KOPT-K1 (cell line): Measurements from ENCODE around the gene MEN1.
A peak's percentile ranks its signal among the peaks of the same experiment; 100 is the strongest.

Source experiments
- H3K27ac ChIP-seq: fragments of 200-600 bp; sonication (generic); 2 replicates; pipeline ENCODE4 v1.5.1; 2016; ENCODE audit warnings: antibody characterized with exemption, mild to moderate bottlenecking, low read depth, low read length; ENCODE audit not compliant: poor library complexity, severe bottlenecking
- H3K36me3 ChIP-seq: fragments of 200-600 bp; sonication (generic); 2 replicates; pipeline ENCODE4 v1.5.1; 2017; ENCODE audit warnings: antibody characterized with exemption, mild to moderate bottlenecking, low read length, moderate library complexity; ENCODE audit not compliant: insufficient read depth
- H3K9me3 ChIP-seq: fragments of 200-600 bp; sonication (generic); 2 replicates; pipeline ENCODE4 v1.5.1; 2017; ENCODE audit warnings: antibody characterized with exemption, low read length, mild to moderate bottlenecking; ENCODE audit not compliant: insufficient read depth, poor library complexity, severe bottlenecking

The MEN1 gene

GRCh38 chr11:64803158-64803845, 7.0 kb downstream of the MEN1 start, which contains the start of gene MAP4K2:
TSS of gene MAP4K2 (minus strand) at chr11:64803214. CDS start at chr11:64803149, 65 bp downstream.
- Histone ChIP-seq H3K27ac (peak within 1 kb of the TSS; percentile 52), H3K36me3 (peaks cover 59% of the 10 kb centered on the region; the same call in 1 of the 2 replicates), H3K9me3 (no peaks in the 10 kb centered on the region)

DNA sequence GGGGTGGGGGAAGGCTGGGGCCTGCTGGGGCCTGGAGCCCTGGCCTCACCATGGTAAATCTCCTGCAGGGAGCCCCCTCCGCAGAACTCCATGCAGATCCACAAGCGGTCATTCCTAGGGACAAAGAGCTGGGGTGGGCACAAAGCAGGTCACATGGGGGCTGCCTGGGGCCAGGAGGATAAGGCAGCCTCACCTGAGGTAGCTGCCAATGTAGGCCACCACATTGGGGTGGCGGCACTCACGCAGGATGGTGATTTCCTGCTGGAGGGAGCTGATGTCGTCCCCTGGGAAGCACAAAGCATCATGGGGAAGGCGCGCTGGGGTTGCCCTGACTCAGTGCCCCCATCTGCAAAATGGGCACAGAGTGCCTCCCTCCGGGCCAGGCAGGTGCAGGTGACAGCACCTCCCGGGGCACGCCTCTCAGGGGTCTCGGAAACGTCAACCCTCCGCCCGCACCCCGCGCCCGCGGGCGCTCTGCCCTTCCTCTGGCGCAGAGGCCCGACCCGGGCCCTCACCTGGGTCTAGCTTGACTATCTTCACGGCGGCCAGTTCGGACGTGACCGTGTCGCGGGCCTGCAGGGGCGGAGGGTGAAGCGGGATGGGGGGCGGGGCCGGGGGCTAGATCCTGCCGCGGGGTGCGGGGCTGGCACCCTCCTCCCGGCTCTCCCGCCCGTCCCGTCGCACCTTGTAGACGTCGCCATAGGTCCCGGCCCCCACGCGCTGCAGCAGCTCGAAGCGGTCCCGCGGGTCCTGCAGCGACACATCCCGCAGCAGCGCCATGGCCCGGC, 7.8 kb downstream of the MEN1 start:
- Histone ChIP-seq H3K27ac (peak overlapping the region; percentile 52), H3K36me3 (peaks cover 52% of the 10 kb centered on the region; the same call in 1 of the 2 replicates), H3K9me3 (no peaks in the 10 kb centered on the region)

GRCh38 chr11:64801561-64802369, 8.6 kb downstream of the MEN1 start:
- no peaks in the 10 kb centered on the region for H3K9me3 ChIP-seq
- peak overlapping the region; percentile 52 for H3K27ac ChIP-seq
- peaks cover 52% of the 10 kb centered on the region; the same call in 1 of the 2 replicates for H3K36me3 ChIP-seq

GRCh38 chr11:64801158-64801464, 9.2 kb downstream of the MEN1 start:
- Histone ChIP-seq H3K9me3 (no peaks in the 10 kb centered on the region), H3K27ac (peak overlapping the region; percentile 52), H3K36me3 (peaks cover 52% of the 10 kb centered on the region; the same call in 1 of the 2 replicates)

- peaks cover 52% of the 10 kb centered on the region; the same call in 1 of the 2 replicates for H3K36me3 ChIP-seq
- H3K27ac ChIP-seq = no peak overlapping the region
- no peaks in the 10 kb centered on the region for H3K9me3 ChIP-seq
These were observed 9.8 kb downstream of the MEN1 start for GRCh38 chr11:64800303-64801157.

GRCh38 chr11:64799623-64800302, 10.6 kb downstream of the MEN1 start:
- peaks cover 44% of the 10 kb centered on the region; the same call in 1 of the 2 replicates for H3K36me3 ChIP-seq
- no peaks in the 10 kb centered on the region for H3K9me3 ChIP-seq
- no peak overlapping the region for H3K27ac ChIP-seq

GRCh38 chr11:64799256-64799622, 11.1 kb downstream of the MEN1 start:
- Histone ChIP-seq H3K9me3 (no peaks in the 10 kb centered on the region), H3K27ac (no peak overlapping the region), H3K36me3 (peaks cover 39% of the 10 kb centered on the region; the same call in 1 of the 2 replicates)

GRCh38 chr11:64796757-64797541, 13.4 kb downstream of the MEN1 start:
- peak overlapping the region; percentile 19 for H3K27ac ChIP-seq
- no peaks in the 10 kb centered on the region for H3K9me3 ChIP-seq
- H3K36me3 ChIP-seq = peaks cover 35% of the 10 kb centered on the region; the same call in 1 of the 2 replicates

DNA sequence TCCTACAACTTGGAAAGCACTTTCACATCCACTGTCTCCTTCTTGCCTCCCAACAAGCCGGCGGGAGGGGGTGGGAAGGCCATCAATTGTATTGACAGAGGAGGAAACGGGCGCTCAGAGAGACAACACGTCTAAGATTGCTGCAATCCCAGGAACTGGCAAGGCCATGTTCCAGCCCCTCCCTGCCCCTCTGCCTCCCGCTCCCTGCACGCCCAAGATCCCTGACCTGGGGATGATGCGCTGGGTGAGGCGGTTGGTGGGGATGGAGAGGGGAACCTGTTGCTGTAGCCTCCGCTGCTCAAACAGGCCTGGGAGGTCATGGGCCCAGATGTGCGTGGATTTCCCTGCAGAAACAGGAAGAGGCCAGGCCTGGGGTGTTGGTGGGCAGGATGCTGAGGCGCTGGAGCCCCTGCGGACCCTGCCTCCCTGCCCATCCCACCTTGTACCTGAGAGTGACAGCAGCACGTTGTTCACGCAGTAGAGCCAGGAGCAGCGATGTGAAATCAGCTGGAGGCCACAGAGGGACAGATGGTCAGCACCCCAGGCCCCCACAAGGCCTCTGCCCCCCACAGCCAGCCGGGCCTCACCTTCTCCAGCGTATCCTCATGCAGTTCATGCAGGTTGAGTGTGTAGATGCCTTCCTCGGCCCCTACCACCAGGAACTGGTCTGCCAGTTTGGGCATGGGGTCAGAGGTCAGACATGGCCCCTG, 14.1 kb downstream of the MEN1 start:
- Histone ChIP-seq H3K9me3 (no peaks in the 10 kb centered on the region), H3K36me3 (peaks cover 35% of the 10 kb centered on the region; the same call in 1 of the 2 replicates), H3K27ac (peak overlapping the region; percentile 19)

DNA sequence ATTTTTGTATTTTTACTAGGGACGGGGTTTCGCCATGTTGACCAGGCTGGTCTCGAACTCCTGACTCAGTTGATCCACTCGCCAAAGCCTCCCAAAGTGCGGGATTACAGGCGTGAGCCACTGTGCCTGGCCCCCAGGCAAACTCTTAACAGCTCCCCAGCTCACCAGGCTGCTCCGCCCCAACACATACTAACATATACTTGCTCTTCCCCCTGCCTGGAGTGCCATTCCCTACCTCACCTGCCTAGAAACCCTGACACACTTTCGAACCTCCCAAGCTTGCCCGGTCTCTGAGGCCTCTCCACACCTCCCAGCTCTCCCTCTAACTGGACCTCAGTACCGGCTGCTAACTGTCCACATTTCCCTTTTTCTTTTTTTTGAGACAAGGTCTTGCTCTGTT, 15.8 kb downstream of the MEN1 start:
- no peaks in the 10 kb centered on the region for H3K9me3 ChIP-seq
- peaks cover 42% of the 10 kb centered on the region; the same call in 1 of the 2 replicates for H3K36me3 ChIP-seq
- no peak overlapping the region for H3K27ac ChIP-seq

DNA sequence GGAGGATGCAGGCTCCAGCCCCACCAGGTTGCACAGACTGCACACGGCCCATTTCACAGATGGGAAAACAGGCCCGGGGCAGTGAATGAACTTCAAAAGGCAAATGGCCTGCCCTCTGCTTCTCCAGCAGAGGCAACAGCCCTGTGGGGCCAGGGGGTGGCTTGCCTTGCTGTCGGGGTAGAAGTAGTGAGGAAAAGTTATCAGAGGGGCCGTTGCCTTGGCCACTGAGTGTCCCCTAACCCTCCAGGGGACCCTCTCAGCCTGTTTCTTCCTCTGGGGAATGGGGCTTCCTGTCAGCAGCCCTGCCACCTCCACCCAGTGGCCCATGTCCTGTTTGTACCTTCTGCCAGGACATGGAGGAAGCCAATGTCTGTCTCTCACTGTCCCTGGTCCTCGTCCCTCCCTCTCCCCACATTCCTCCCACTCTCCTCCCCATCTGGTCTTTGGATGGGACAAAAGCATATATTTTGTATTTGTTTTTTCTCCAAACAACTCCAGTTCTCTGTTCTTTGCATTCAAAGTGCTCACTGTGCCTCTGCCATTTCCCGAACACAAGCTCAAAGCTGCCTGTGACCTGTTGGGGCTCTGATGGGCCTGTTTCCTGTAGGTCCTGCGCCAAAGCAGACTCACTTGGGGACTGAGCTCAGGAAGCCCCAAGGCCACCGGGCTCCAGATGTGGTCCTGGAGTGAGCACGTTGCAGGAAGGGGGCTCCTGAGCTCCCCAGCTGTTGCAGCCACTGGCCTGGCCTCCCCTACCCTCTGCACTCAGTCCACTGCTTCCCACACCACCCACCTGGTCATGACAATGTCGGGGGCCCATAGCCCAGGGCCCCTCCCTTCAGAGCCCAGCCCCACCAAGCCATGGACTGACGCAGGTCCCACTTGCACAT, 16.8 kb downstream of the MEN1 start:
- H3K36me3 ChIP-seq = peaks cover 42% of the 10 kb centered on the region; the same call in 1 of the 2 replicates
- H3K9me3 ChIP-seq = no peaks in the 10 kb centered on the region
- H3K27ac ChIP-seq = peak overlapping the region; percentile 40

- Histone ChIP-seq H3K9me3 (no peaks in the 10 kb centered on the region), H3K36me3 (peaks cover 52% of the 10 kb centered on the region; the same call in 1 of the 2 replicates), H3K27ac (no peak overlapping the region)
These were observed 17.9 kb downstream of the MEN1 start for GRCh38 chr11:64792482-64792881.
